ENCODE measurements around the gene UVRAG.

UVRAG gene

GRCh38 chr11:76186776-76187279, 371.8 kb downstream of the UVRAG start:
- FAIRE-seq (no peak), DNase-seq (ENCODE audit: low spot score) (no peak)

GRCh38 chr11:76188873-76189272, 373.9 kb downstream of the UVRAG start:
- FAIRE-seq (no peak), DNase-seq (ENCODE audit: low spot score) (no peak)

- DNase-seq (ENCODE audit: low spot score) = no peak
- no peak for FAIRE-seq
Observed at GRCh38 chr11:76189682-76190081, 374.7 kb downstream of the UVRAG start.

- DNase-seq (ENCODE audit: low spot score) (no peak), FAIRE-seq (no peak)
Observed at GRCh38 chr11:76190376-76190775, 375.4 kb downstream of the UVRAG start.

Data from RCC 7860 (cell line).